Activated CD8-positive, alpha-beta memory T cell treated with anti-CD3 and anti-CD28 coated beads, Interleukin-2, amount 50 U/mL, for 24 hours (primary cell): Measurements from ENCODE around the gene CYP1B1.
"Not testable (repeated sequence)": the region's sequence is repeated elsewhere in the genome, so short reads cannot be mapped to it uniquely, and the experiment has no call there.

Experiments used
- DNase-seq: peaks from one replicate; pipeline ENCODE4 v3.0.0-alpha.2; 2020; ENCODE audit errors: extremely low read depth

The CYP1B1 gene

DNA sequence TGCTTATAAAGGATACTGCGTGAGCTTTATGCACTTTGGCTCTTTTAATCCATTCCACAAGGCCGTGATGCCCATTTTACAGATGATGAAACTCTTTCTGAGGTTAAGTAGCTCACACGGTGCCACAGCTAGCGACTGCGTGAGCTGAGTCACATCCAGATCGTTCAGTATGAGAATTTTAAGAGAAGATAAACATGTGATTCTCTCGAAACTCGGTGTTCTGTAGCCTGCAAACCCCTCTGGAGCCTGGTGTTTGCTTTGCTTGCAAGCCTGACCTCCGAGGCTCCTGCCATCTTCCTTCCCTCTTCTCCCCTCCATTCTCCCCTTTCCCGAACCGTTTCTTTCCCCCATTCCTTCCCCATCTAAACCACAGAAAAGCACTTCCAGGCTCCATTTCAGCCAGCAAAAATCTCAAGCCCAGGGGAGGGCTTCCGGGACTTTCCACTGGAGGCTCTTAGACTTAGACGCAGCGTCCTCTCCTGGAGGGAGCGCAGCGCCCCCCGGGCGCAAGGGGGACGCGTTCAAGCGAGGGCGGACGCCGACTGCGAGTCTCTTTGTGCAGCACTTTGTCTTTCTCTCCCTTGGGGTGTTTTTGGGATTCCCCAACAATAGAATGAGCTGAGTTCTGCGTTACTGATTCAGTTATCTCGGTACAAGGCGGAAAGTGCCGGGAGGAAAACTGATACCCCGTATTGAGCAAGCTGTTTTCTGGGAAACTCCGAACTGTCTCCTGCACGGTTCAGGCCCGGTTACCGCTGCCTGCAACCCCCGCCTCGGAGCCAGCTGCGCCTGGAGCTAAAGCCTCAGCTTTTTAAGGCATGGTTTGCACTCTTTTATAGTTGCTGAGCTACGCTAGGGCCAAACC, 38.0 kb downstream of the CYP1B1 start:
- no peak for DNase-seq

DNA sequence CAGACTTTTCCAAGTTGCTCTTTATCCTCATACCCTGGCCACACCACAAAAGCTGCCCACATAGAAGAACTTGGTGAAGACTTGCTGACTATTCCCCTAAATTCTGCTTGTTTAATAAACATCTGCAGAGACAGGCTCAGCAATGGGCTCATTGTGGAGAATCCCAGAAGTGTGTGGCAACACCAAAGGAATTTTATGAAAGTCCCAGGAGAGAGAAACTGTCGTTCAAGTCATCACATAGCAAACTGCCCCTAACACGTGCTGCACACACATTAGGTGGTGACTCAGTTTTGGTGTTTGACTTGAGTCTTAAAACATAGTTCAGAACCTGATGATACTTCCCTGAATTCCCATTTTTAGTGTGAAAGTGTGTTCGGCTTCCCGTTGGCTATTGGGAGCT, 38.6 kb downstream of the CYP1B1 start:
- no peak for DNase-seq

DNA sequence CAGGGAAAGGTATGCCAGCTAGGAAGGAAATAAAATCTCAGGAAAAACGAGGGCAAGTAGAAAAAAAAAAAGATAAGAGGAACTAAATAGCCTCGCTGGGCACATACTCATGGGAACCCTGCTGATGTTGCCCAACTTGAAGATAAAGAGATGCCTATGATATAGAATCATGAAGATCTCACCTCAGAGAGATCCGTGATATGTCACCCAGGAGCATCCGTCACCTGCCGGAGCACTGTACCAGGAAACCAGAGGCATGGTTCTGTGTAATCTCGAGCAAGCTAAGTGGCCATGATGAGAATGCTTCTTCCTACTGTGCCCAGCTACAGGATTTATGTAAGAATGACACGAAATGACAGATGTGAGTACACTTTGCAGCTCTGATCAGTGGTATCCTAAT, 40.0 kb downstream of the CYP1B1 start:
- DNase-seq: no peak

DNA sequence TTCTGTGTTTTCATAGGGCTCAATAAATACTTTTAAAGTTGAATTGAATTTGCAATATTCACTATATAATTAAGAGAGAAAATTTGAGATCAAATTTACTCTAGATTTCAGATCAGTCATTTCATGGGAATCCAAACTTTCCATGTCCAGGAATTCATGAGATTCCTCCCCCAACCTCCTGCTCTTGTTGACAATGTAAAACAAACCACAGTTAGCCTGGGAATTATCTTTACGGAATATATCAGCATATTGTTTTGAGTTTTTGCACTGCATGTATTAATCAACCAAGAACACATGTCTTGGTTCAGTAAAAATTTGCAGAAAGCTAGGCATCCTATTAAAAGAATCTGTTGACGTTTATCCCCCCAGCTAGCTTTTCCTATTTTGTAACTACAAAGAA, 42.3 kb downstream of the CYP1B1 start:
- no peak for DNase-seq

DNA sequence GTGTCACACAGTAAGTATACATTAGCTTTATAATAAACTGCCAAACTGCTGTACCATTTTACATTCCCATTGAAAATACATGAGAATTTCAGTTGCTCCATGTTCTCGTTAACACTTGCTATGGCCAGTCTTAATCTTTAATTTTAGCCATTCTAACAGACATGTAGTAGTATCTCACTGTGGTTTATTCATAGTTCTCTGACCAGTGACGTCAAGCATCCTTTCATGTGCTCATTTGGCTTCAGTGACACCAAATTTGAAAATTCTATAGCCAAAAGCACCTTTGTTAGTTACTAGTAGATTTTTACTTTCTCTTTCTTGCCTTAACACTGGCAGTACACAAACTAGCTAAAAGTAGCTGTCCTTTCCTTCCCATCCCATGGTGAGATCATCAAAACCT, 43.0 kb downstream of the CYP1B1 start:
- DNase-seq: no peak

DNA sequence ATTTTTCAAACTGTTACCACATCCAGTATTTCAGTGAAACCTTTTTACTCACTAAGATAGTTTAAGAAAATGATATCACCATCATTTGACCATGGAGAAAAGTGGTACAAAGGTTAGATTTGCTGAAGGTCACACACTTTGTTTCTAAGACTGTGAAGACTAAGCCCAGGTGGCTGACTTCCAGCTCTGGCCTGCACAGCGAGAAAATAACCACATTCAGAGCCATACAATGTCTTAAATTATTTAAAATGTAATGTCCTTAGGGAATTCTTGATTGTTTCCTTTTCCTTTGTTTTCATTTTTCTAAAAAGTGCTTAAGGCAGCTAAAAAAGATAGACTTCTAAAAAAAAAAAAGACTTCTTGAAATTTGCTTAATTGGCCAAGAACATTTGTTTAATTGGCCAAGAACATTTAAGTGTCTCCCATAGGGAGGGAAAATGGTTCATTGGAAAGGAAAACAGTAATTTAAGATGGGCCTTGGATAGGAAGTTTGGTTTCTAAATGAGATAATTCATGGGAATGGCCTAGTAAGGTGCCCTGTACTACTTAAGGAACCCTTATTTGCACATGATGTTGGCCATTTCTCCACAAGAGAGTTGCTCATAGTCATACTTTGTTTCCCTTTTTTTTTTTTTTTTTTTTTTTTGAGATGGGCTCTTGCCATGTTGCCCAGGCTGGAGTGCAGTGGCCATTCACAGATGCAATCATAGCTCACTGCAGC, 45.2 kb downstream of the CYP1B1 start:
- no peak for DNase-seq

DNA sequence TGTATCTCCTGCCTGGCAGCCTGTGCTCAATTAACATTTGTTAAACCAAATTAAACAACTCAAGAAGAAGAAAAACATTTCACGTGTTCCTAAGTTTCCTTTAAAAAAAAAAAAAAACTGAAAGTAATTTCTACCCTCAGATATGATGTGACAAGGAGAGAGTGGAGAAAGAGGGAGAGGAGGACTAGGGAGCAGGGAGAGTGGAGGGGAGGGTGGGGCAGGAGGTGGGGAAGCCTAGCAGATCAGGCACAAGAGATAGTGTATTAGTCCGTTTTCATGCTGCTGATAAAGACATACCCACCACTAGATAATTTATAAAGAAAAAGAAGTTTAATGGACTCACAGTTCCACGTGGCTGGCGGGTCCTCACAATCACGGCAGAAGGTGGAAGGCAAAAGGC, 46.4 kb downstream of the CYP1B1 start:
- no peak for DNase-seq

DNA sequence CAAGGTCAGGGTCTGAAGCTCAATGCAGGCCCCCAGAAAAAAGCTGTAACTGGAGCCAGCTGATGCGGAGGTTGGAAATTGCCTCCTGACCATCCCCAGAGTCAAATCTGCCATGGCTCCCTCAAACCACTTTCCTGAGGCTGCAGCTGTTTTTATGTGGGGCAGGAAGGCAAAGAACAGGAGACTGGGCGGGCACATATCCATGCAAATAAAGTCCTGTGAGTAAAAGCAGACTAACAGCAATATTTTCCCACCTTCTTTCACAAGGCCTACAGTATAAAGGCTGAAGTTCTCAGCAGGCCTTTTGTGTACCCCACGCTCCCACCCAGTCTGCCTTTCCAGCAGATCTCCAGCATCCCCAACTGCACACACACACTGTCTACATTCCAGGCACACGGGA, 47.1 kb downstream of the CYP1B1 start:
- no peak for DNase-seq

DNA sequence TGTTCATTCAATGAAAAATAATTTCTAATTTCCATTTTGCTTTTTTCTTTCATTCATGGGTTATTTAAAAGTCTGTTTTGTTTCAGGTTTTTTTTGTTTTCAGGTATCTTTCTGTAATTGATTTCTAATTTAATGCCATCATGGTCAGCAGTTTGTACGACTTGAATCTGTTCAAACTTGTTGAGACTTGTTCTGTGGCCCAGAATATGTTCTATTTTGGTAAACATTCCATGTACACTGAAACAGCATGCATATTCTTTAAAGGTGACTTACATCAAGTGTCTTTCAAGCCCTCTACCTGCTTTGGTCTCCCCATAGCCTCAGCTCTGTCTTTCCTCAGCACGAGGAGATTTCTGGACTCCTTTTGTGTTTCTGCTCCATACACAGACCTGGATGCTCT, 49.1 kb downstream of the CYP1B1 start:
- no peak for DNase-seq

DNA sequence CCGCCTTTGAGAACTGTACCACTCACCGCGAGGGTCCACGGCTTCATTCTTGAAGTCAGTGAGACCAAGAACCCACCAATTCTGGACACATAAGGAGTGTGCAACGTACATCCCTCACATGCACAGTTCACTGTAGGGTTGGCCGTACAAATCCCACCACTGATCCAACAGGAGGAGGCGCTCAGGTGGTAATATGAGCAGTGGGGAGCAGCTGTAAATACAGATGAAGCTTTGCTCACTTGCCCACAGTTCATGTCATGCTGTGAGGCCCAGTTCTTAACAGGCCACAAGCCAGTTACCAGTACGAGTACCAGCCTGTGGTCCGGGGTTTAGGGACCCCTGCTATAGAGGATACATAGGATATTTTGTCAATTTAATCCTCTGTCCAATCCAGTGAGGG, 54.4 kb downstream of the CYP1B1 start:
- no peak for DNase-seq

DNA sequence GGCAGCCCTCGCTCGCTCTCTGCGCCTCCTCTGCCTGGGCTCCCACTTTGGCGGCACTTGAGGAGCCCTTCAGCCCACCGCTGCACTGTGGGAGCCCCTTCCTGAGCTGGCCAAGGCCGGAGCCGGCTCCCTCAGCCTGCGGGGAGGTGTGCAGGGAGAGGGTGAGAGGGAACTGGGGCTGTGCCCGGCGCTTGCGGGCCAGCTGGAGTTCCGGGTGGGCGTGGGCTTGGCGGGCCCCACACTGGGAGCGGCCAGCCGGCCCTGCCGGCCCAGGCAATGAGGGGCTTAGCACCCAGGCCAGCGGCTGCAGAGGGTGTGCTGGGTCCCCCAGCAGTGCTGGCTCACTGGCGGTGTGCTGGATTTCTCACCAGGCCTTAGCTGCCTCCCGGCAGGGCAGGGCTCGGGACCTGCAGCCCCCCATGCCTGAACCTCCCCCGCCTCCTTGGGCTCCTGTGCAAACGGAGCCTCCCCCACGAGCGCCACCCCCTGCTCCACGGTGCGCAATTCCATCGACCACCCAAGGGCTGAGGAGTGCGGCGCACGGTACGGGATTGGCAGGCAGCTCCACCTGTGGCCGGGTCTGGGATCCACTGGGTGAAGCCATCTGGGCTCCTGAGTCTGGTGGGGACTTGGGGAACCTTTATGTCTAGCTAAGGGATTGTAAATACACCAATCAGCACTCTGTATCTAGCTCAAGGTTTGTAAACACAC, 55.4 kb downstream of the CYP1B1 start:
- DNase-seq: not testable (repeated sequence)

DNA sequence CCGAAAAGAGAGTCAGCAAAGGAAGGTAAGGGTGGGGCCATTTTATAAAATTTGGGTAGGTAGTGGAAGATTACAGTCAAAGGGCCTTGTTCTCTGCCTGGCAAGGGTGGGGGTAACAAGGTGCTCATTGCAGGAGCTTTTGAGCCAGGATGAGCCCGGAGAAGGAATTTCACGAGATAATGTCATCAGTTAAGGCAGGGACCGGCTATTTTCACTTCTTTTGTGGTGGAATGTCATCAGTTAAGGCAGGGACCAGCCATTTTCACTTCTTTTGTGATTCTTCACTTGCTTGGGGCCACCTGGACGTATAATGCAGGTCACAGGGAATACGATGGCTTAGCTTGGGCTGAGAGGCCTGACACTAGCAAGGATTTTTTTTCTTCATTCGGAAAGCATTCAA, 58.1 kb downstream of the CYP1B1 start:
- no peak for DNase-seq
